SH-SY5Y (cell line): Measurements from ENCODE around the gene DCAF4.

ENCODE experiments used
- GATA2 ChIP-seq: IDR thresholded peaks from 2 replicates; pipeline ENCODE4 v1.6.1; 2011; ENCODE audit warnings: mild to moderate bottlenecking, low read depth, low read length
- GATA3 ChIP-seq: IDR thresholded peaks from 2 replicates; pipeline ENCODE4 v1.6.1; 2011; ENCODE audit warnings: low read depth, mild to moderate bottlenecking, low read length, moderate library complexity

DNA sequence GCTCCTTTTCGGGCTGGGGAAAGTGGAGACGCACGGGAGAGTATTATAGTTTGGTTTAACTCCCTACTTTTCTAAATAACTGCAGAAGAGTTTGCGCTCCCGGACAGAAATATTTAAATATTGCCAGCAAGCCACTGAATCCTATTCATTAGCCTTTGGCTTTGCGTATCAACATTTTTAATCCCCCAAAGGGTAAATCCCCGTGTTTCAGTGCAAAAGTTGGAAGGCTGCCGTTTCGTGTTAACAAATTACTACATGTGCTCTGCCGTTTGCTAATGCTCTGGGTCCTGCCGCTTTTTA is 32.0 kb upstream of the DCAF4 start:
- TF ChIP-seq GATA2, result no peak
- no peak for TF ChIP-seq GATA3
